Caki2 (cell line): ENCODE results near the gene VASN. TPM values are rescaled to one million over a fixed set of nuclear protein-coding genes. Genes with fewer than 3 reads are reported as not detected.

Source experiments
- DNase-seq: peaks from one replicate; pipeline ENCODE4 v3.0.0-alpha.2; 2015; ENCODE audit warnings: low read depth
- in situ Hi-C: cut with HindIII; loops from 2 replicates; pipeline ENCODE4 v1.10.0; 2016; ENCODE audit warnings: low sequenced_read_pairs, low pct_unique_long_range_greater_than_20kb, mixed read lengths
- total RNA-seq: library from RNA; depleted of rRNA; stranded (reverse); fragments of >200 nt; shearing (Covaris generic); gene quantifications from 2 replicates; pipeline ENCODE4 v1.2.3, GENCODE V29; 2014; ENCODE audit warnings: low replicate concordance

The VASN gene
- total RNA-seq, 1 experiment from 2014 or later: 5.5 TPM

DNA sequence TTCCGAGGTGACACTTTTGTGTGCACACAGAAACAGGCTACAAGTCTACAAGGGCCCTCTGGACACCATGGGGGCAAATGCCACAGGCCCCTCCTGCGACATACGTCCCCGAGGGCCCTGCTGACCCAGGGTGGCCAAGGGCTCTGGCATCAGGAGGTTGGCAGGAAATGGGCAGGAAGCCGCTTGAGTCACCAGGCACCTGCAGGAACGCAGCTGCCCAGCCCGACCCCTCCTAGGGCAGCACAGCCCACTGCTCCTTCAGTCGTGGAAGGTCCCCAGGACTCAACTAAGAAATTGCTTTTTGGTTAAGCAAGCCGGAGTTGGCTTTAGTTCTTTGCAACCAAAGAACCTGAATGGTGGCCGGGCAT, 36.7 kb downstream of the VASN start:
- no peak for DNase-seq

DNA sequence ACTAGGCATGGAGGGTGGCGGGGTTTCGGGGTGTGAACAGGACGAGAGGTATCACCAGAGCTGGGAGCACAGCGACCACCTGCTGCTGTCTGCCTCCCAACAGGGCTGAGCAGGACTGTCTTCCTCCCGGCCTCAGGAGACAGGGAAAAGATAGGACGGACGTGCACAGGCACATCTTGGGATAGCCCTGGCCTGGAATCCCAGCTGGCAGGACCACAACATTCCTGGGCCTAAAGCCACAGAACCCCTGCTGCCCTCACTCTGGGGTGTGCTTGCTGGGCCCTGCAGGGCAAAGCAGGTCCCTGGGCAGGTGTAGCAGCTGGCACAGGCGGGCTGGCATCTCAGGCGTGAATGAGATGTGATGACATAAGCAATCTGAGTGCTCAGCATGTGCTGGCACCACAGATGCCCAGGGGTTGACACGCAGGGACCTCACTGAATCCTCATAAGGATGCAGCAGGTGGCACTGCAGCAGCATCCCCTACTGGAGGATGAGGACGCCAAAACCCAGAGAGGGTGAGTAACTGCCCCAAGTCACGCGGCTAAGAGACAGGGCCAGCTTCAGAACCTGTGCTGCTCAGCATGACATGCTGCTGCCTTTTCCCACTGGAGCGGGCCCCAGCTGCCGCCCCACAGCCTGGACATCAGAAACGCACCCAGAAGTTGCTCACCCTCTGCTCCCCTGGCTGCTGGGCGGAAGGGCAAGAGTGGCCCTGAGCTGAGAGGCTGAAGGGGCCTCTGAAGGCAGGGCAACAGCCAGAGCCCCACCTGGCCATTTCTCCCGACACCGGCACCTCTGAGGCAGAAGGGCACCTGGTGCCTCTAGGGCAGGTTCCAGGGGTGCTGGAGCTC, 37.7 kb downstream of the VASN start:
- in situ Hi-C loops: no loop called here
- DNase-seq: no peak

More for the DNA sequence above, 36.7 kb downstream of the VASN start:
- in situ Hi-C loops: no loop called here

- DNase-seq: no peak
- in situ Hi-C loops: no loop called here
Measured at GRCh38 chr16:4410335-4411075, 38.9 kb downstream of the VASN start.

DNA sequence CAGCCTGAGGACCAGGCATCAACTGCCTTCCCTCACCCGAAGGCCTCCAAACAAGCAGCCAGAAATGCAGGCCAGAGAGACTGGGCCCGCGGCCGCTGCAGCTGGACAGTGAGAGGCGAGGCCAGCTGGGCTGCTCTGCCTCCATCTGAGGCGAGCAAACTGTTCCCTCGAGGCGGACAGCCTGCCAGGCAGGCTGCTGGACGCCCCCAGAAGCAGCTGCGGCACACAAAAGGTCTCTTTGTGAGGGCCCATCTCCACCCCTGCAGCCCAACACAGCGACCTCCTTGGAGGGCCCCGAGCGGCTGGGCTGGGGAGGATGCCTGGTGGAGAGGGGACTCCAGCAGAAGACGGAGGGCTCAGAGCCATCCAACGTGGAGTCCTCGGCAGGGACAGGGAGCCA, 40.0 kb downstream of the VASN start:
- no peak for DNase-seq
- in situ Hi-C loops: no loop called here

DNA sequence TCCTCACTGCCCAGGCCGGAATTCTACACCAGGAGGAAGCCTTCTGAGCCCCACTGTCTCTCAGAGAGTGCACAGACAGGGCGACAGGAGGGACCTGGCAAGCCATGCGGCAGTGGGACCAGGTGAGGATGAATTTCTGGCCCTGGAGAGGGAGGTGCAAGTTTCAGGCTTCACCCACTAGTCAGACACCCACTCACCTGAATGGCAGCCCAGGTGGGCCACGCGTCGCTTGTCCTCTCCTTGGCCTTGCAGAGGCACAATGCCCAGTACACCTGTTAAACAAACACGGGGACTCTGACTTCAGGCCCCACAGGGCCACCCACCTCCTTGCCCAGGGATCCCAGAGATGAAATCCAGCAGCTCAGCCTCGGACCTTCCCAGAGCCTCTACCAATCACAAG, 40.5 kb downstream of the VASN start:
- in situ Hi-C loops: no loop called here
- DNase-seq: no peak

GRCh38 chr16:4412854-4413253, 41.2 kb downstream of the VASN start:
- DNase-seq: no peak
- in situ Hi-C loops: no loop called here

GRCh38 chr16:4414187-4414917, 42.7 kb downstream of the VASN start:
- in situ Hi-C loops: no loop called here

DNA sequence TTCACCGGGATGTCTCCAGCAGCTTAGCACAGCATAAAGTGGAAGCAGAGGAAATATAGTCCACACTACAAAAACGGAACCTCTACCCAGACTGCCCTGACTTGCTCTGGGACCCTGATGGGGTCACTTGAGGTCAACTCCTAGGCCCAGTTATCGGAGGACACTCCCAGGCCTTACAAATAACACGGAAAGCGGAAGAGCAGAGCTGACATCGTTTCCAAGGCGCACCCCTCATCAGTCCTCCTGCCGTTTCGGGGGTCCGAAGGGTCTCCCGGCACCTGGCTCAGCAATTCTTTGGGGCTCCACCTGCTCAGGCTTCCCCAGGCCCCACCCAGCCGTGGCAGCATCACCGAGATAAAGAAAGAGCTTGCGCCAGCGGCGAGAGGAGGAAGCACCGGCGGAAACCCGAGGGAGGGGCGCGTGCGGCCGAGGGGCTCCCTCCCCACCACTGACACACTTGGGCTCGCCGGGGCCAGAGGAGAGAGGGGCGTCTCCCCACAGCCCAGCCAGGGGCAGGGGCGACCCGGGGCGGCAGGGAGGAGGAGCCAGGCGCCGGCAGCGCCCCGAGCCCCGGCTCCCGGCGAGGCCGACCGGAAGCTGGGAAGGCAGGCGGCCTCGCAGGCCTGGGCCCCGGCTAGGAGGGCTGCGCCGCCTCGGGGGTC, 44.0 kb downstream of the VASN start:
- in situ Hi-C loops: no loop called here
- DNase-seq: peak; percentile 51

More at GRCh38 chr16:4414187-4414917, 42.7 kb downstream of the VASN start:
- DNase-seq: no peak

DNA sequence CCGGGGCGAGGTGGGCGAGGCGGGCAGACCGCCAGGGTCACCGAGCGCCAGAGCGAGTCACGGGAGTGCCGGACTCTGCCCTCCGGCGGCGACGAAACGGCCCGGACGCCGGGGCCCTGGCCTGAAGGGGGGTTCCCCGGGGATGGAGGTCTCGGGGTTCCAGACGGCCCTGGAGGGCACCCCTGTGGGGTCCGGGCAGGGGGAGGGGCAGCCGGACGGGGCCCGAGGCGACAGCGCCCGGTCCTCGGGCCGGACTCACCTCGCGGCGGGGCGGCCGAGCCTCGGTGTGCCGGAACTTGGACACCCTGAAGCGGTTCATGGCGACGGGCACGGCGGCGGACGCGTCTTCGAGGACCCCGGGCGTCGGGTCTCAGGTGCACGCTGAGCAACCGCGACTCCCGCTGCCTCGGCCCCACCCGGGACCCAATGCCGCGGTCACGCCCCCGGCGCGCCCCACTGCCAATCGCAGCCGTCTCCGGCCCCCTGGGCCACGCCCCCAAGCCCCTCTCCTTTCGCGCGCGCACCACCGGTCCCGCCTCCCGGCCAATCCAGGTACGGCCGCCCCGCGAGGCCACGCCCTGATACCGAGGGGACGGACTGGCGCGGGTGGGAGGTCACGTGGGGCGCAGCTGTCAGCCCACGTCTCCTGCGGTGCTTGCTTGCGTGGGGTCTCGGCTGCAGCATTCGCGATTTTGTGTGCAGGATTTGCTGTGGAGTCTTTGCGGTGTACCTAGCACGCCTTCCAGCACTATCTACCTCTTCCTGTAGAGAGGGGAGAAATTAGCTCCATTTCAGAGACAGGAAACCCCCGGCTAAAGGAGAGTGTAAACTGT, 44.8 kb downstream of the VASN start, which contains the start of gene CORO7:
TSS of gene CORO7 (minus strand) at position 397 of the 833 bp plus-strand sequence. CDS start at position 319, 78 bp downstream.
- in situ Hi-C loops: no loop called here
- DNase-seq: peak; percentile 91

DNA sequence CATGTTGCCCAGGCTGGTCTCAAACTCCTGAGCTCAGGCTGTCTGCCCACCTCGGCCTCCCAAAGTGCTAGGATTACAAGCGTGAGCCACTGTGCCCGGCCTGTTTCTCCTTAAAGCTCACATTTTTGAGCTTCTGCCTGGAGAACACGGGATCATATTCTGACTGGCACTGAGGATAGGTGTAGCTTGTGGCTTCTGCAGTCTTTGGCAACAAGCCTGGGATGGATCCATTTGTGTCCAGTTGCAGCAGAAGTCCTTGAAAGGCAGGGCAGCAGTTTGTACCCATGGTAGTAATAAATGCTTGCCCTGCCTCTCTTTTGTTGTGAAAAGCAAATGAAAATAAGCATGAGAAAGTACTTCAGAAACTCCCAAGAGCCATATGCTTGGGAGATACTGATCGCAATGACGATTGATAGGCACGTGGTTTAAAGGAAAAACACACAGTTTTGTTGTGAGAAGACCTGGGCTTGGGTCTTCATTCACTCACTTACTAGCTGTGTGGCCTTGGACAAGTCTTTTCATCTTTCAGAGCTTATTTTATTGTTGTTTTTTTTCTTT, 47.8 kb downstream of the VASN start:
- DNase-seq: no peak
- in situ Hi-C loops: no loop called here

DNA sequence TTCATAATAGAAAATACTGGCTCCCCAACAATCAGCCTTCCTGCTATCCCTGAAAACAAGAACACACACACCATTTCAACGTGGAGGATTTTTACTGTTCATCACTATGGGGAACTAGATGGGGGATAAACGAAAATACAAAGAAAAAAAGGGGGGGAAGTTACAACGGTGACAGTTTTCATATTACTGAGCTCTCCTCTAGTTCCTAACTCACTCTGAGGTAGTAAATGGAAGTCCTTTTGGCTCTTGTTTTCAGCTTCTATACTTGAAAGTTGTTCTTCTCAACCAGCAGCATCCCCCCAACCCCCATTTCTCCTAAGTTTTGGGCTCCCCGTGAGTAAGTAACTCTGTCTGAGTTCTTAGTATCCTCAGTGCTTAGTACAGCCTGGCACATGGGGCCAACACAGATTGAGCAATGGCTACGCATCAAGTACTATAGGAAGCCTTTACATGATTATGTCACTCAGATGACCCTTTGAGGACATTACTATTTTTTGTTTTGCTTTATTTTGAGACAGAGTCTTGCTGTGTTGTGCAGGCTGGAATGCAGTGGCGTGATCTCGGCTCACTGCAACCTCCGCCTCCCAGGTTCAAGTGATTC, 49.0 kb downstream of the VASN start:
- no peak for DNase-seq
- in situ Hi-C loops: no loop called here

GRCh38 chr16:4425378-4426020, 53.9 kb downstream of the VASN start, which contains the start of gene DNAJA3:
TSS of gene DNAJA3 (plus strand) at chr16:4425868. CDS start at chr16:4425882, 14 bp downstream.
- in situ Hi-C loops: no loop called here
- DNase-seq: peak; percentile 97

- in situ Hi-C loops: no loop called here
- no peak for DNase-seq
Measured at GRCh38 chr16:4426021-4426684, 54.5 kb downstream of the VASN start.

GRCh38 chr16:4426722-4427372, 55.2 kb downstream of the VASN start:
- in situ Hi-C loops: no loop called here

GRCh38 chr16:4428500-4428899, 56.9 kb downstream of the VASN start:
- no peak for DNase-seq
- in situ Hi-C loops: no loop called here

More at GRCh38 chr16:4426722-4427372, 55.2 kb downstream of the VASN start:
- peak; percentile 27 for DNase-seq
